Hepatocyte (in vitro differentiated cells): ENCODE data around the gene GALNT8. TPM values are rescaled to one million over a fixed set of nuclear protein-coding genes. Genes with fewer than 3 reads are reported as not detected.

Experiments used
- DNase-seq: peaks from one replicate; pipeline ENCODE4 v3.0.0-alpha.2; 2016; ENCODE audit warnings: low spot score
- H2AFZ ChIP-seq: fragments of 200-600 bp; sonication (generic); 2 replicates; pipeline ENCODE4 v1.6.0; 2016; ENCODE audit warnings: antibody characterized with exemption, mild to moderate bottlenecking
- H3K27ac ChIP-seq: fragments of 200-600 bp; sonication (generic); 2 replicates; pipeline ENCODE4 v1.5.1; 2016; ENCODE audit warnings: mild to moderate bottlenecking
- H3K27me3 ChIP-seq: fragments of 200-600 bp; sonication (generic); 2 replicates; pipeline ENCODE4 v1.6.1; 2016
- H3K36me3 ChIP-seq: fragments of 200-600 bp; sonication (generic); replicated peaks from 2 replicates; pipeline ENCODE4 v1.5.1; 2016; ENCODE audit warnings: low read depth; ENCODE audit not compliant: insufficient read depth
- H3K4me1 ChIP-seq: fragments of 200-600 bp; sonication (generic); 2 replicates; pipeline ENCODE4 v1.5.1; 2016; ENCODE audit warnings: mild to moderate bottlenecking, moderate library complexity; ENCODE audit not compliant: insufficient read depth
- H3K4me2 ChIP-seq: fragments of 200-600 bp; sonication (generic); 2 replicates; pipeline ENCODE4 v1.6.0; 2016
- H3K4me3 ChIP-seq: fragments of 200-600 bp; sonication (generic); 2 replicates; pipeline ENCODE4 v1.5.1; 2016; ENCODE audit warnings: mild to moderate bottlenecking
- H3K79me2 ChIP-seq: fragments of 200-600 bp; sonication (generic); 2 replicates; pipeline ENCODE4 v1.6.0; 2017; ENCODE audit warnings: mild to moderate bottlenecking
- H3K9me2 ChIP-seq: fragments of 200-600 bp; sonication (generic); replicated peaks from 2 replicates; pipeline ENCODE4 v1.6.0; 2017; ENCODE audit warnings: mild to moderate bottlenecking; ENCODE audit not compliant: insufficient read depth
- H3K9me3 ChIP-seq: fragments of 200-600 bp; sonication (generic); 2 replicates; pipeline ENCODE4 v1.5.1; 2016; ENCODE audit warnings: low read depth, mild to moderate bottlenecking
- H4K20me1 ChIP-seq: fragments of 200-600 bp; sonication (generic); 2 replicates; pipeline ENCODE4 v1.6.0; 2016; ENCODE audit warnings: mild to moderate bottlenecking; ENCODE audit not compliant: insufficient read depth, poor library complexity, severe bottlenecking
- EZH2 ChIP-seq: fragments of 200-600 bp; sonication (generic); IDR thresholded peaks from 2 replicates; pipeline ENCODE4 v1.6.1; 2016; ENCODE audit warnings: antibody characterized with exemption, mild to moderate bottlenecking, borderline replicate concordance
- EZH2phosphoT487 ChIP-seq: fragments of 200-600 bp; sonication (generic); IDR thresholded peaks from one replicate; pipeline ENCODE4 v1.6.1; 2018; ENCODE audit warnings: antibody characterized with exemption, mild to moderate bottlenecking, low read depth, moderate library complexity; ENCODE audit not compliant: unreplicated experiment, severe bottlenecking
- WGBS: methylation state at CpG from one replicate; pipeline ENCODE4 v1.1.6; 2016; ENCODE audit warnings: low lambda C conversion rate; ENCODE audit errors: missing lambda C conversion rate; 5-methylcytosine and 5-hydroxymethylcytosine counted together
- polyA plus RNA-seq: library from polyadenylated mRNA; unstranded; fragments of >200 nt; fragmentation: Nextera tagmentation; extraction: Ambion mirVana; gene quantifications from 2 replicates; pipeline ENCODE4 v1.2.1, GENCODE V29; 2016
- total RNA-seq: library from RNA; depleted of rRNA; stranded (reverse); fragments of >200 nt; gene quantifications from 2 replicates; pipeline ENCODE4 v1.2.3, GENCODE V29; 2014
- TF ChIP-seq, protein P1 (sequence below): fragments of 200-600 bp; sonication (generic); IDR thresholded peaks from 2 replicates; pipeline ENCODE4 v1.5.1; 2016; ENCODE audit warnings: antibody characterized with exemption, mild to moderate bottlenecking; ENCODE audit not compliant: poor library complexity

Gene GALNT8
- total and polyA plus RNA-seq, 2 experiments from 2014 or later = 1.0 to 2.5 TPM

DNA sequence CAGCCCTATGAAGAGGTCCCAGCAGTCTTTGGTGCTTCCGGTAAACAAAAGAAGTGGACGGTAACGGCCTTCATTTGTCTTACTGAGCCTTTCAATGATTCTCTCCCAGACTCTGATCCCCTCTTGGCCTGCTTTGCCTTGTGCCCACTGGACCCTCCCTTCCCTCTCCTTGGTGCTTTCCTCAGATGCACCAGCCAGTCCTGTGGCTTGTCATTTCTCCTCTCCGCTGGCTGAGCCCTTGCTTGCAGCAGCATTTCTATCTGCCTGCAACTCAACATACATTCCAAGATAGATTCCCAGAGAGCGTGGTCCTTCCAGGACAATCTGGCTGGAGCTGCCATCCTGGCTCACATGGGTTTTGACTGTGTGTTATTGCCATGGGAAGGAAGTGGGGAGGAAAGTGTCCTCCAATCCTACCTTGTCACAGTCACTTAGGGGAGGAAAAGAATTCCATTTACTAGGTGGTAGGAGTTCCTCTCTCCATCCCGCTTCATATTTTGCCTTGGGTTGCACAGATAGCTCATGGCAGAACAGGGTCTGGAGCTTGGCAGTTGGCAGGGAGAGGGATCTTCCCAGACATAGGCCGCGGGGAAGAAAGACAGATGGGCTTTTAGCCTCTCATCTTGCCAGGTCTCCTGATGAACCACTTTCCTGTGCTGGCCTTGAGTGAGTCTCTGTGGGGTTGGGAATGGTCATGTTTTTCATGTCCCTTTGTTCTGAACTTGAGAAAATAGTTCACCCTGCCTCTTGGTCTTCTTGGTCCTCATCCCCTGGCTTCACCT, 96.7 kb downstream of the GALNT8 start:
- no peaks in the 10 kb centered on the region for H3K79me2 ChIP-seq
- no peak overlapping the region for H2AFZ ChIP-seq
- no peaks in the 10 kb centered on the region for H4K20me1 ChIP-seq
- no peaks in the 10 kb centered on the region for H3K4me1 ChIP-seq
- no peak overlapping the region for H3K4me3 ChIP-seq
- H3K27ac ChIP-seq = no peak overlapping the region
- H3K36me3 ChIP-seq = no peaks in the 10 kb centered on the region
- DNase-seq = no peak
- H3K4me2 ChIP-seq = no peak overlapping the region
- H3K9me2 ChIP-seq = no peaks in the 10 kb centered on the region
- TF ChIP-seq, protein P1, sequence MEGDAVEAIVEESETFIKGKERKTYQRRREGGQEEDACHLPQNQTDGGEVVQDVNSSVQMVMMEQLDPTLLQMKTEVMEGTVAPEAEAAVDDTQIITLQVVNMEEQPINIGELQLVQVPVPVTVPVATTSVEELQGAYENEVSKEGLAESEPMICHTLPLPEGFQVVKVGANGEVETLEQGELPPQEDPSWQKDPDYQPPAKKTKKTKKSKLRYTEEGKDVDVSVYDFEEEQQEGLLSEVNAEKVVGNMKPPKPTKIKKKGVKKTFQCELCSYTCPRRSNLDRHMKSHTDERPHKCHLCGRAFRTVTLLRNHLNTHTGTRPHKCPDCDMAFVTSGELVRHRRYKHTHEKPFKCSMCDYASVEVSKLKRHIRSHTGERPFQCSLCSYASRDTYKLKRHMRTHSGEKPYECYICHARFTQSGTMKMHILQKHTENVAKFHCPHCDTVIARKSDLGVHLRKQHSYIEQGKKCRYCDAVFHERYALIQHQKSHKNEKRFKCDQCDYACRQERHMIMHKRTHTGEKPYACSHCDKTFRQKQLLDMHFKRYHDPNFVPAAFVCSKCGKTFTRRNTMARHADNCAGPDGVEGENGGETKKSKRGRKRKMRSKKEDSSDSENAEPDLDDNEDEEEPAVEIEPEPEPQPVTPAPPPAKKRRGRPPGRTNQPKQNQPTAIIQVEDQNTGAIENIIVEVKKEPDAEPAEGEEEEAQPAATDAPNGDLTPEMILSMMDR = no peak
- no peak for TF ChIP-seq EZH2phosphoT487
- no peak for TF ChIP-seq EZH2
- WGBS = 78% methylated on average over 8 of the region's 8 CpGs
- no peaks in the 10 kb centered on the region for H3K9me3 ChIP-seq
- H3K27me3 ChIP-seq = peaks cover 40% of the 10 kb centered on the region

DNA sequence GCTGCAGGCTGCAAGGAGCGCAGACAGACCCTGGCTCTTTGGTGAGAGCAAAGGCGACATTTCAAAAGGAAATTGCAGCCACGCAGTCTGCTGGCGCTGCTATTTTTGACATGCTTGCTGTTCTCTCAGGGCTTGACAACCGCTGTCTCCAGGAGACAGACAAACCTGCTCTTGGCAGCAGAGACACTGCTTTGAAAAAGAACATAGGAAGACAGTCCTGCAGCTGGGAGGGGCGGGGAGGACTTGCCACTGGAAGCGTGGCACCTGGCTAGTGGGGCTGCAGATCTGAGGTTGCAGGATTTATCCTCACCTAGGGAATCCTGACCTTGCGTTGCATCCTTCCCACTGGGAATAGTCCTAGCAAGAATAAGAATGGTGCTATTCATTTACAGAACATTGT, 97.7 kb downstream of the GALNT8 start:
- Histone ChIP-seq H3K4me3 (no peak overlapping the region), H4K20me1 (no peaks in the 10 kb centered on the region), H3K9me2 (no peaks in the 10 kb centered on the region), H3K4me2 (no peak overlapping the region), H2AFZ (no peak overlapping the region), H3K9me3 (no peaks in the 10 kb centered on the region), H3K27me3 (peaks cover 30% of the 10 kb centered on the region), H3K4me1 (no peaks in the 10 kb centered on the region), H3K27ac (no peak overlapping the region), H3K36me3 (no peaks in the 10 kb centered on the region), H3K79me2 (no peaks in the 10 kb centered on the region)
- TF ChIP-seq, protein P1 = no peak
- no peak for TF ChIP-seq EZH2
- TF ChIP-seq EZH2phosphoT487 = no peak
- WGBS = 79% methylated on average over 8 of the region's 8 CpGs
- no peak for DNase-seq

DNA sequence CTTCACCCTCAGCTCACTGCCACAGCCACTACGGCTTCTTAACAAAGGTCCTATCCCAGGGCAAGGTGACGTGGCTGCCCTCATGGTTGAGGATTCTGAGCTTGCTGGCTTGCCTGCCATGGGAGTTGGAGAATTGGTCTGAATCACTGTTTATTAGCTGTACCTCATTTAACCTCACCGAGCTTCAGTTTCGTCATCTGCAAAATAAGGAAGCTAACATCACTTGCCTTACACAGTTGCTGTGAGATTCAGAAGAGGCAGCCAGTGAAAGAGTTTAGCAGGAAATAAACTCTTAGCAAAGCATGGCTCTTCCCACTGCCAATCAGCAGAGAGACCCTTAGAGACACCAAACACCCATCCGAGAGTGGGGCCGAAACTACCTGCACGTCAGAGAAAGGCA, 99.5 kb downstream of the GALNT8 start:
- H3K4me3 ChIP-seq = no peak overlapping the region
- H3K79me2 ChIP-seq = no peaks in the 10 kb centered on the region
- no peaks in the 10 kb centered on the region for H4K20me1 ChIP-seq
- H3K27me3 ChIP-seq = peaks cover 25% of the 10 kb centered on the region
- no peaks in the 10 kb centered on the region for H3K9me3 ChIP-seq
- no peak for DNase-seq
- no peaks in the 10 kb centered on the region for H3K36me3 ChIP-seq
- H2AFZ ChIP-seq = no peak overlapping the region
- H3K9me2 ChIP-seq = no peaks in the 10 kb centered on the region
- TF ChIP-seq EZH2phosphoT487 (no peak), EZH2 (no peak)
- TF ChIP-seq, protein P1 = no peak
- no peak overlapping the region for H3K4me2 ChIP-seq
- no peak overlapping the region for H3K27ac ChIP-seq
- 87% methylated on average over 7 of the region's 7 CpGs for WGBS
- no peaks in the 10 kb centered on the region for H3K4me1 ChIP-seq
